Hepatocyte (in vitro differentiated cells): ENCODE measurements around the gene CCDC148. TPM values are rescaled to one million over a fixed set of nuclear protein-coding genes. Genes with fewer than 3 reads are reported as not detected.
A peak's percentile ranks its signal among the peaks of the same experiment; 100 is the strongest.

Experiments used
- DNase-seq: peaks from one replicate; pipeline ENCODE4 v3.0.0-alpha.2; 2016; ENCODE audit warnings: low spot score
- H2AFZ ChIP-seq: fragments of 200-600 bp; sonication (generic); 2 replicates; pipeline ENCODE4 v1.6.0; 2016; ENCODE audit warnings: antibody characterized with exemption, mild to moderate bottlenecking
- H3K27ac ChIP-seq: fragments of 200-600 bp; sonication (generic); 2 replicates; pipeline ENCODE4 v1.5.1; 2016; ENCODE audit warnings: mild to moderate bottlenecking
- H3K27me3 ChIP-seq: fragments of 200-600 bp; sonication (generic); 2 replicates; pipeline ENCODE4 v1.6.1; 2016
- H3K36me3 ChIP-seq: fragments of 200-600 bp; sonication (generic); replicated peaks from 2 replicates; pipeline ENCODE4 v1.5.1; 2016; ENCODE audit warnings: low read depth; ENCODE audit not compliant: insufficient read depth
- H3K4me1 ChIP-seq: fragments of 200-600 bp; sonication (generic); 2 replicates; pipeline ENCODE4 v1.5.1; 2016; ENCODE audit warnings: mild to moderate bottlenecking, moderate library complexity; ENCODE audit not compliant: insufficient read depth
- H3K4me2 ChIP-seq: fragments of 200-600 bp; sonication (generic); 2 replicates; pipeline ENCODE4 v1.6.0; 2016
- H3K4me3 ChIP-seq: fragments of 200-600 bp; sonication (generic); 2 replicates; pipeline ENCODE4 v1.5.1; 2016; ENCODE audit warnings: mild to moderate bottlenecking
- H3K79me2 ChIP-seq: fragments of 200-600 bp; sonication (generic); 2 replicates; pipeline ENCODE4 v1.6.0; 2017; ENCODE audit warnings: mild to moderate bottlenecking
- H3K9me2 ChIP-seq: fragments of 200-600 bp; sonication (generic); replicated peaks from 2 replicates; pipeline ENCODE4 v1.6.0; 2017; ENCODE audit warnings: mild to moderate bottlenecking; ENCODE audit not compliant: insufficient read depth
- H3K9me3 ChIP-seq: fragments of 200-600 bp; sonication (generic); 2 replicates; pipeline ENCODE4 v1.5.1; 2016; ENCODE audit warnings: low read depth, mild to moderate bottlenecking
- H4K20me1 ChIP-seq: fragments of 200-600 bp; sonication (generic); 2 replicates; pipeline ENCODE4 v1.6.0; 2016; ENCODE audit warnings: mild to moderate bottlenecking; ENCODE audit not compliant: insufficient read depth, poor library complexity, severe bottlenecking
- EZH2 ChIP-seq: fragments of 200-600 bp; sonication (generic); IDR thresholded peaks from 2 replicates; pipeline ENCODE4 v1.6.1; 2016; ENCODE audit warnings: antibody characterized with exemption, mild to moderate bottlenecking, borderline replicate concordance
- EZH2phosphoT487 ChIP-seq: fragments of 200-600 bp; sonication (generic); IDR thresholded peaks from one replicate; pipeline ENCODE4 v1.6.1; 2018; ENCODE audit warnings: antibody characterized with exemption, mild to moderate bottlenecking, low read depth, moderate library complexity; ENCODE audit not compliant: unreplicated experiment, severe bottlenecking
- WGBS: methylation state at CpG from one replicate; pipeline ENCODE4 v1.1.6; 2016; ENCODE audit warnings: low lambda C conversion rate; ENCODE audit errors: missing lambda C conversion rate; 5-methylcytosine and 5-hydroxymethylcytosine counted together
- polyA plus RNA-seq: library from polyadenylated mRNA; unstranded; fragments of >200 nt; fragmentation: Nextera tagmentation; extraction: Ambion mirVana; gene quantifications from 2 replicates; pipeline ENCODE4 v1.2.1, GENCODE V29; 2016
- total RNA-seq: library from RNA; depleted of rRNA; stranded (reverse); fragments of >200 nt; gene quantifications from 2 replicates; pipeline ENCODE4 v1.2.3, GENCODE V29; 2014
- TF ChIP-seq, protein P1 (sequence below): fragments of 200-600 bp; sonication (generic); IDR thresholded peaks from 2 replicates; pipeline ENCODE4 v1.5.1; 2016; ENCODE audit warnings: antibody characterized with exemption, mild to moderate bottlenecking; ENCODE audit not compliant: poor library complexity

The CCDC148 gene
- total and polyA plus RNA-seq, 2 experiments from 2014 or later: 0.62 to 2.2 TPM

DNA sequence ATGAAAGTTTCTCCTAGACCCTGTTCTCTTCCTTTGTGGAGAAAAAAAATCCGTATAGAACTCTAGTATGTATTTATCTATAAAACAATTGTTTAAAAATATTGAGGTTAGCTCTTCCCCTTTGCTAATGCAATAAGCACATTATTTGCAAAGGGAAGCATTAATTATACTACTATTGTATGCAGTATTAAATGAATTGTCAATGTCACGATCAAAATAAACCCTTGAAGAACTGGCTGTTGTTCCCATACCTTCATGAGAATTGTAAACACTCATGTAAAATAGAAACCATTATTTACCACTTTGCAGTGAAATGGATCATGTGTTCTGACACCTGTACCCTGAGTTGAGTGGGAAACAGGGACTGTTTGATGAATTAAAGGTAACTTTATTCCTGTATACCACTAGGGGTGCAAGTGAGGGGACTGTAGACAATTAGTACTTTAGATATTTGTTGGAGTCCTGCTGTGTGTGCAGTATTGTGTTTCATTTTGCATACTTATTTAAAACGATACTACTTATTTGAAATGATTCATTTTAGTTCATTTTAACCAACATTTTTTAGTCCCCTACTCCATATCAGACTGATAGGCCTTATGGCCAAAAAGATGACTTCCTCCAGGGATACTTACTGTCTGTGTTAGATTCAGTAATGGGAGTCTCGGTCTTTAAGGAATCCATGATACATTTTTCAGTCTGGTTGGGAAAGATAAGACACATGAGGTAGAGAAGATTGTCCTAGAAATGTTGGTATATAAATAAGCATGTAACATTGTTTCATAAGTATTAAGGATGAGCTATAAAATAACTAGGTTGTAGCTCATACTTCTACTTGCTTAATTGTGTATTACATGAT, 8.1 kb upstream of the CCDC148 start:
- no peak overlapping the region for H3K4me2 ChIP-seq
- H3K4me1 ChIP-seq: no peaks in the 10 kb centered on the region
- H3K9me2 ChIP-seq: no peaks in the 10 kb centered on the region
- H3K4me3 ChIP-seq: no peak overlapping the region
- H3K27ac ChIP-seq: no peak overlapping the region
- no peak overlapping the region for H2AFZ ChIP-seq
- H4K20me1 ChIP-seq: peaks cover 19% of the 10 kb centered on the region
- DNase-seq: peak; percentile 15
- no peaks in the 10 kb centered on the region for H3K9me3 ChIP-seq
- no peaks in the 10 kb centered on the region for H3K27me3 ChIP-seq
- 93% methylated on average over 4 of the region's 4 CpGs for WGBS
- H3K36me3 ChIP-seq: no peaks in the 10 kb centered on the region
- TF ChIP-seq, protein P1, sequence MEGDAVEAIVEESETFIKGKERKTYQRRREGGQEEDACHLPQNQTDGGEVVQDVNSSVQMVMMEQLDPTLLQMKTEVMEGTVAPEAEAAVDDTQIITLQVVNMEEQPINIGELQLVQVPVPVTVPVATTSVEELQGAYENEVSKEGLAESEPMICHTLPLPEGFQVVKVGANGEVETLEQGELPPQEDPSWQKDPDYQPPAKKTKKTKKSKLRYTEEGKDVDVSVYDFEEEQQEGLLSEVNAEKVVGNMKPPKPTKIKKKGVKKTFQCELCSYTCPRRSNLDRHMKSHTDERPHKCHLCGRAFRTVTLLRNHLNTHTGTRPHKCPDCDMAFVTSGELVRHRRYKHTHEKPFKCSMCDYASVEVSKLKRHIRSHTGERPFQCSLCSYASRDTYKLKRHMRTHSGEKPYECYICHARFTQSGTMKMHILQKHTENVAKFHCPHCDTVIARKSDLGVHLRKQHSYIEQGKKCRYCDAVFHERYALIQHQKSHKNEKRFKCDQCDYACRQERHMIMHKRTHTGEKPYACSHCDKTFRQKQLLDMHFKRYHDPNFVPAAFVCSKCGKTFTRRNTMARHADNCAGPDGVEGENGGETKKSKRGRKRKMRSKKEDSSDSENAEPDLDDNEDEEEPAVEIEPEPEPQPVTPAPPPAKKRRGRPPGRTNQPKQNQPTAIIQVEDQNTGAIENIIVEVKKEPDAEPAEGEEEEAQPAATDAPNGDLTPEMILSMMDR: peak; percentile 38
- TF ChIP-seq EZH2phosphoT487: no peak
- TF ChIP-seq EZH2: no peak
- H3K79me2 ChIP-seq: peaks cover 94% of the 10 kb centered on the region

- TF ChIP-seq EZH2 (no peak), EZH2phosphoT487 (no peak)
- TF ChIP-seq, protein P1: no peak
- H3K36me3 ChIP-seq: no peaks in the 10 kb centered on the region
- no peak overlapping the region for H3K27ac ChIP-seq
- 69% methylated on average over 6 of the region's 6 CpGs for WGBS
- H3K27me3 ChIP-seq: no peaks in the 10 kb centered on the region
- H3K4me1 ChIP-seq: peaks cover 10% of the 10 kb centered on the region
- H3K9me3 ChIP-seq: no peaks in the 10 kb centered on the region
- H3K4me2 ChIP-seq: no peak overlapping the region
- H3K9me2 ChIP-seq: no peaks in the 10 kb centered on the region
- H4K20me1 ChIP-seq: peaks cover 29% of the 10 kb centered on the region
- H3K4me3 ChIP-seq: no peak overlapping the region
- H2AFZ ChIP-seq: no peak overlapping the region
- no peak for DNase-seq
- H3K79me2 ChIP-seq: peaks cover 97% of the 10 kb centered on the region
Measured at GRCh38 chr2:158463496-158464095, 7.0 kb upstream of the CCDC148 start.

DNA sequence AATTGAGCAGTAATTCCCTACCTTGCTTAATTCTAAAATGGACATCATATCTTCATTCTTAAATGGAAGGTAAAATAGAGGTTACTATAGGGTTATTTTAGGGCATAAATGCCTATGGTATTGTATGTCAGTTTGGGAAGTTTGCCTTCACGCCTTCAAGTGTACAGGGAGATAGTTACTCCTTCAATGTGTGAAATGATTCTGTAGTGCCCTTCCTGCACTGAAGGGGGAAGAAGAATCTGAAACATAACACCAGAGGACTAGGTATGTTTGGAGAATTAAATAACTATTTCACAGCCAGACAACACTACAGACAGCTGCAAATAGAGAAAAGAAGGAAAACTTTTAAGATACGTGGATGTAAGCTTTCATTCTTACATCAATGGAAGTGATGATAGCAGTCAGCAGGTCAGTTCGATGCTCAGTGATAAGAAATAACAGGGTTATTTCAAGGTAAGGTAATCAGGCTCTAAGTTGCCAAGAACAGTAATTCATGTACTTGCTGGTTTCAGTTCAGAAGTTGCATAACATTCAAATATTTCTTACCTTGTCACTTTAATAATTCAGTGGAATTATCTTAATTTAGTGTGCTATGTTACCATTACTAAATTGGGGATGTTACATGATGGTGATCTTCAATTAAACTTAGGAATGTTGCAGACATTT, 4.2 kb upstream of the CCDC148 start:
- Histone ChIP-seq H3K27ac (no peak overlapping the region), H3K79me2 (peaks cover 73% of the 10 kb centered on the region), H3K27me3 (no peaks in the 10 kb centered on the region), H3K4me2 (no peak overlapping the region), H4K20me1 (peaks cover 33% of the 10 kb centered on the region), H3K4me1 (peaks cover 12% of the 10 kb centered on the region), H3K4me3 (no peak overlapping the region), H3K9me2 (no peaks in the 10 kb centered on the region), H3K9me3 (no peaks in the 10 kb centered on the region), H2AFZ (no peak overlapping the region), H3K36me3 (no peaks in the 10 kb centered on the region)
- TF ChIP-seq EZH2phosphoT487 (no peak), EZH2 (no peak)
- TF ChIP-seq, protein P1: no peak
- DNase-seq: no peak
- WGBS: 81% methylated on average over 3 of the region's 3 CpGs
